T-helper 9 cell (primary cell): ENCODE measurements around the gene PLOD2.
"Not testable (repeated sequence)": the region's sequence is repeated elsewhere in the genome, so short reads cannot be mapped to it uniquely, and the experiment has no call there.

ENCODE experiments used
- DNase-seq: peaks from one replicate; pipeline ENCODE4 v3.0.0-alpha.2; 2020

The PLOD2 gene

DNA sequence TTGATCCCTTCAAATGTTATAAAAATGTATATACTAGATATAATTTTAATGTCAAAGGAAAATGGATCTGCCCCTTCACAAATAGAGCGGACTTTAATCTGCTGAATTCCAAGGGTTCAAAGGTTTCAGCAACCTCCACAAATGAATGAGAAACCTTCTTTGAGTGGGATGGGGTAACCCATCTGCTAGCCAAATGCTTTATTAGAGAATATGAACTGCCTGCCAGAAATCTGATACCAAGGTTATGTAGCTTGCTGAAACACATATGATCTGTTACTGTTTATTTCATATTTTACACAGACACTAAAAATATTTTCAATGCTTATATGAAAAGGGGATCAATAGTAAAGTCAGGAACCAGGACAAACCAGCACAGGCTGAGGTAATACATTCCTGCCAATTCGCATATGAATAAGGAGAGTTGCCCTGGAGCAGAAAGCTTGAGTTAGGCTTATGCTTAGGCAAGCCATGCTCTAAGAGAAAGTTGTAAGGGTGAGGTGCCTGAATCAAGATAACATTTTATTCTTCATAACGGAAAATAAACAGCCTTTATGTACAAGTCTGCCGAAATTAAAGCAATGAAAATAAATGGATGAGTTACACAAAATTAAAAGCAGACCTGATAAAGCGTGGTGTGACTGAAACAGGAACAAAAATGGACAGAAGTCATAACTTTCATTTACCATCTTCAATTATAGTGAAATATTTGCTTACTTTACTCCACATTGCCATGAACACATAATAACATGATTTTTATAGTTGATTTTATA, 26.5 kb downstream of the PLOD2 start:
- DNase-seq = no peak

GRCh38 chr3:146133441-146133840, 27.5 kb downstream of the PLOD2 start:
- no peak for DNase-seq

DNA sequence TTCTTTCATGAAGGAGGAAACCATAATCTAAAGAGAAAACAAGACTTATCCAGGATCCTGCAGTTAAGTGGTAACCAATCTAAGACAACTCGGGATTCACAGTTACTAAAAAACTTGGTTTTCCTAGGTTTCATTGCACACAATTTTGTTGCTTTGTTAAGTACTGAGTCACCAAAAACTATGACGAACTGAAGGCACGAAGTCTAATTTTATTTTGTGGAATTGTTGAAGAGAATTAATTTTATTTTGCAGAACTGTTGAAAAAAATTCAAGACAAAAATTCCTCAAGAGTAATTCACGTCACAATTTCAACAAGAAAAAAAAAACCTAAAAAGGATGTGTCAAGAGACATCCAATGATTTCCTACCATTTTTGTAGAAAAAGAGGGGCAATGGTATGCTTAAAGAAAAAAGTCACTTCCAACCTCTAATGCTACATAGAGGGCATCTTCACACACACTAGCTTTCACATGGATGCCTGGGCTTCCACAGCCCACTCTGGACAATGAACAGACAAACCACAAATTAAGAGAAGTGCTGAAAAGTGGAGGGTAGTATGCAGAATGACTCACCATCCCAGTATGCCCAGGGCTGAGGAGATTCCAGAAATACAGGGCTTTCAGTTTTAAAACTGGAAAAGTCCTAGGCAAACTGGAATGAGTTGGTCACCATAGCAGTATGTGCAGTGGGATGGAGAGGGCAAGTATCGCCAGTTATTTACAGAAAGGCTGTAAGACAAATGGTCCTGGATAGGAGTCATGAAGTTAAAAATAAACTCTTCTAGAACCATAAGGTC, 29.2 kb downstream of the PLOD2 start:
- no peak for DNase-seq

- DNase-seq = no peak
Observed at GRCh38 chr3:146130881-146131371, 30.1 kb downstream of the PLOD2 start.

GRCh38 chr3:146129750-146130149, 31.2 kb downstream of the PLOD2 start:
- DNase-seq = no peak

GRCh38 chr3:146128939-146129338, 32.0 kb downstream of the PLOD2 start:
- DNase-seq = no peak

GRCh38 chr3:146128179-146128578, 32.8 kb downstream of the PLOD2 start:
- no peak for DNase-seq

GRCh38 chr3:146125951-146126350, 35.0 kb downstream of the PLOD2 start:
- DNase-seq = no peak

- no peak for DNase-seq
Observed at GRCh38 chr3:146124126-146124801, 36.7 kb downstream of the PLOD2 start.

DNA sequence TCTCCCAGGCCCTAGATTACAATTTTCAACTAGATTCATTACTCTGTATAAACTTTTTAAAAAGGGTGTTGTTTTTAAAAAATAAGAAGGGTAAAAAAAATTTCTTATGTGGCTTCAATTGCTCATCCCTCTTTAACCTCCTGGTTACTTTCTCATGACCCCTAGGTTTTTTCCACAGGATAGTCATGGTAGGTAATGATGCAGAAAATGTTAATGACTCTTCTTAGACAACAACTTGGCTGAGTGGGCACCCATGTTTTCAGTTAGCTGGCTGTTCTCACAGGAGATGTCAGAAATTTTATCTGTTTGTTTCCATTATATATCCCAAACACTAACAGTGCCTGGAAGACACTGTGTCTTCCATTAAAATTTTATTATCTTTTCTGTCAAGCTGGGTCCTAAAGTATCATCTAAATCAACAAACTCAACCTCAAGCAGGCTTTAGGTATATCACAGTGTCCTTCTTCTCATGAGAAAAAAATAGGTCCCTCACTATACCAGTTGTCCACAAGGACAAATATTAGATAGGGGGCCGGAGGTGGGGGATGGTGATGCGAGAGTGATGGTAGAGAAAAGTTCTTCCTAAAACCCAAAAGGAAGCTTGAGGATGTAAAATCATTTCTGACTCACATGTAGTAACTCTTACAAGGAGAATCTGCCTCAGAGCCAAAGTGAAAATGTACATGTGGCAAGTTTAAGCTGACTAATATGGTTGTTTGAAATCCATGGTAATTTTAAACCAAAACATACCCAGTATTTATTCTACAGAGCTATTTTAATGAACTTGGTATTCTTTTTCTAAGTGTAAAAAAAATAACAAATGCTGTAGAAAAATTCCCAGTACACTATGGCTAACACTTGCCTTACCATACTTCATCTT, 43.3 kb downstream of the PLOD2 start:
- DNase-seq = no peak

DNA sequence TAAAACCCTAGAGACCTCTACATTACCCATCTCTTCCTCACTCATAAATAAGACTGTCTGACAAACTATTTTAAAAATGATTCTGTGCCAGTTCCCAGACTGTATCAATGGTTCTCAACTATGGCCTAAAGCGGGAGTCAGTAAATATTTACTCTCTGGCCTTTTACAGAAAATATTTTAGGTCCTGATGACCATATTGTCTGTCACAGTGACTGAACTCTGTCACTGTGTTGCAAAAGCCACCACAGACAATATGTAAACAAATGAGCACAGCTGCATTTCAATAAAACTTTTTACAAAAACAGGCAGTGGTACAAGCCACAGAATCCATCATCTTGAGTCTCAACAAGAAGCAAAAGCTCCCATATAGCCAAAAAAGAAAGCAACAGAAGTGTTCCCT, 45.4 kb downstream of the PLOD2 start:
- DNase-seq = no peak

GRCh38 chr3:146113804-146114203, 47.2 kb downstream of the PLOD2 start:
- not testable (repeated sequence) for DNase-seq

- DNase-seq = no peak
Observed at GRCh38 chr3:146111337-146111736, 49.6 kb downstream of the PLOD2 start.

DNA sequence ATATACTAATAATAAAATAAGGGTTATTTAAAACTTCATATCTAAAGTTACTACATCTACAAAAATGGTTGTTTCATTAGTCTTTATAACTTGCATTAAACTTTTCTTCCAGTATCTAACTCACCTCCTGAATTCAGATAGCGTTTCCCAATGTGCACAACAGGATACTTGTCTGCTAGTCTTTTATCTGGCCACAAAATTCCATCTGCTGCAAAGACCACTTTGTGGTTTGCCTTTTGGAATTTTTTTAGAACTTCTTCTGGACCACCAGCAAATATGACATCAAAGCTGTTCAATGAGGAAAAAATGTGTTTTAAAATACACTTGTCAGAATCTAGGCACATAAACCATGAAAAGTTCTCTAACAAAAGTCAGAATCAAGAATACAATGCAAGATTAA, 50.8 kb downstream of the PLOD2 start:
- no peak for DNase-seq

- no peak for DNase-seq
Observed at GRCh38 chr3:146106986-146107385, 54.0 kb downstream of the PLOD2 start.

DNA sequence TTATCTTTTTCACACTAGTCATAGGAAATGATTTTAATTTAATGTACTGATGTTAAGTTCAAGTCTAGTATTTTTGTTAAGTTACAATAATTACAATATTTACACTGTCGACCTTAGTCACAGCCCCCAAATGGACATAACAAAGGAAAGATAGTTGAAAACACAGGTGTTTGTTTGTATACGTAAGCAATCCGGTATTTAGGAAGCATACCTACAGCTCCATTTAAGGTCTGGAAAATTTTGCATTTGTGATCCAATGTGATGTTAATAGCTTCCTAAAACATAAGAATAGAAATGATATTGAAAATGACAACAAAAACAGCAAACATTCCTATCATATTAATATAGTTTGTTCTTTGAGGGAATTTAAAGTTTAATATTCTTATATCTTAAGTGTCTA, 56.9 kb downstream of the PLOD2 start:
- DNase-seq = no peak

GRCh38 chr3:146102885-146103284, 58.1 kb downstream of the PLOD2 start:
- no peak for DNase-seq

DNA sequence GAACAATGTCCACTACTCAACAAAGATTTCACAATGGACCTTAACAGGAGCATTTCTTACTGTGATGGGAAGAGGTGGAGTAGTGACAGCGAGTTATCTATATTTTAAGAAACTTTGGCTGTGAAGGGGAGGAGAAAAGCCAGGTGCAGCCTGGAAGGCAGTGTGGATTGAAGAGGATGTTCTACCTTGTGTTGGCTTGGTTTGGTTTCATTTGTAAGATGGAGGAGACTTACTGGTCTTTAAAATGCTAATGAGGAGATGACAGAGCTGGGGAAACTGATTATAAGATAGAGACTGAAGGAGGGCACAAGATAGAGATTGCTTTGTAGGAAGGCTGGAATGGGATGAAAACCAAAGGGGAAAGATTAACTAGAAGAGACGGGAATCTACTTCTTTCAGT, 59.4 kb downstream of the PLOD2 start:
- no peak for DNase-seq

DNA sequence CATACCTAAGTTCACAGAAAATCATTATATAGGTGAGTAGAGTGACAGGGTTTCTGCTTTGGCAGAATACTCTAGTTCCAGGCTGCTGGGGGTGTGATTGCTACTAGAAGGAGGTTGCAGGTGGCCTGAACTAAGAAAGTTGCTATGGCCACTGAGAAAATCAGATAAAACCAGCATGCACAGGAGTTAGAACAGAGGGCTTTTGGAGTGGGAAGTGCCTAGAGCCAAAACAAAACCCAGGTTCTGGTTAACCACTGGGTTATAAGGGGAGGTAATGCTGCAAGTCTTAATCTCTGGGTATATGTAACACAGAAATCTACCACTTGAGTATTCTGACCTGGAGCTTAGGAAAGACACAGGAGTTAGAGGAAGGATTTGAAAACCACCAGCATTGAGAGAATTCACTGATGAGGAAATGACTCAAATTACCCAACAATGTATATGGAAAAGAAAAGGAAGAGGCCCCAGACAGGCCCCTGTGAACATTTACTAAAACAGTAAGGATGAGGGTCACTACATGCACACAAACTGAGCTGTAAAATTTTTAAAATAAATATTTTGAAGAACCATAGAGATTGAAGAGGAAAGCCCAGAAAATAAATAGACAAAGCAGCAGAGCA, 60.0 kb downstream of the PLOD2 start:
- no peak for DNase-seq

DNA sequence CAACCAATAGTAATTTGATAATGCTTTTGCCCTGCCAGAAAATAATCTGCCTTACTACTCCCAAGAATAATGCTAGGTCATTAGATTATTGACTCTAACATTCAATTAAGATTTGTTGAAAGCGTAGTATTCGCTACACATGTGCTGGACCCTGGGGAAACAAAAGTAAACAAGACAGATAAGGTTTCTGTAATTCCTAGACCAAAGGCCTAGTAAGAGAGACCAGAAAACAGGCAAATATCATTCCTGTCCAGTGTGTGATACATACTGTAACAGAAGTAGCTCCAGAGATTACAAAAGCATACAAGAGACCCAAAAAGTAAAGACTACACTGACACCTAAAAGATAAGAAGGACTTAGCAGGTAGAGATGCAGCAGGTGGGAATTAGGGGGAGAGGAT, 60.8 kb downstream of the PLOD2 start:
- DNase-seq = no peak

DNA sequence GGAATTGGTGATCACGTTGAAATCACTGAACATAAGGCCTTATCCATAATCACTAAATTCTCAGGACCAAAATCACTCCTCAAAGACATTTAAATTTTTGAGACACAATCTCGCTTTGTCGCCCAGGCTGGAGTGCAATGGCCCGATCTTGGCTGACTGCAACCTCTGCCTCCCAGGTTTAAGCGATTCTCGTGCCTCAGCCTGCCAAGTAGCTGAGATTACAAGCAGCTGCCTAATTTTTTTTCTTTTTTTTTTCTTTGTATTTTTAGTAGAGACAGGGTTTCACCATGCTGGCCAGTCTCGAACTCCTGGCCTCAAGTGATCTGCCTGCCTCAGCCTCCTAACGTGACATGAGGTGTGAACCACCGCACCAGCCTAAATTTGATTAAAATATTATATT, 61.7 kb downstream of the PLOD2 start:
- no peak for DNase-seq

GRCh38 chr3:146093896-146094295, 67.1 kb downstream of the PLOD2 start:
- no peak for DNase-seq
